KMS-11 (cell line): ENCODE results near the gene ABCA8.

ENCODE experiments used
- H2AFZ ChIP-seq: fragments of 200-600 bp; sonication (generic); 2 replicates; pipeline ENCODE4 v1.6.1; 2016; ENCODE audit warnings: antibody characterized with exemption, mixed run types, low read depth
- H3K27ac ChIP-seq: fragments of 200-600 bp; sonication (generic); 2 replicates; pipeline ENCODE4 v1.6.1; 2016; ENCODE audit warnings: mild to moderate bottlenecking, mixed run types
- H3K27me3 ChIP-seq: fragments of 200-600 bp; sonication (generic); 2 replicates; pipeline ENCODE4 v1.6.1; 2017; ENCODE audit warnings: mild to moderate bottlenecking, low read depth, mixed run types, moderate library complexity; ENCODE audit not compliant: insufficient read depth
- H3K36me3 ChIP-seq: fragments of 200-600 bp; sonication (generic); 2 replicates; pipeline ENCODE4 v1.6.1; 2017; ENCODE audit warnings: mild to moderate bottlenecking, mixed run types; ENCODE audit not compliant: insufficient read depth
- H3K4me1 ChIP-seq: fragments of 200-600 bp; sonication (generic); 2 replicates; pipeline ENCODE4 v1.6.1; 2016; ENCODE audit warnings: mild to moderate bottlenecking, low read depth, mixed run types; ENCODE audit not compliant: poor library complexity, severe bottlenecking
- H3K4me2 ChIP-seq: fragments of 200-600 bp; sonication (generic); 2 replicates; pipeline ENCODE4 v1.7.0; 2016; ENCODE audit warnings: mild to moderate bottlenecking, mixed run types
- H3K4me3 ChIP-seq: fragments of 200-600 bp; sonication (generic); IDR thresholded peaks from 2 replicates; pipeline ENCODE4 v1.6.1; 2017; ENCODE audit warnings: low read depth, low read length, mixed read lengths; ENCODE audit not compliant: insufficient read depth
- H3K79me2 ChIP-seq: fragments of 200-600 bp; sonication (generic); 2 replicates; pipeline ENCODE4 v1.6.1; 2016; ENCODE audit warnings: low read depth, mixed run types; ENCODE audit not compliant: insufficient read depth
- H3K9ac ChIP-seq: fragments of 200-600 bp; sonication (generic); 2 replicates; pipeline ENCODE4 v1.6.1; 2016; ENCODE audit warnings: mild to moderate bottlenecking, mixed run types
- H4K20me1 ChIP-seq: fragments of 200-600 bp; sonication (generic); 2 replicates; pipeline ENCODE4 v1.6.1; 2016; ENCODE audit warnings: mild to moderate bottlenecking, mixed run types; ENCODE audit not compliant: insufficient read depth
- TF ChIP-seq, protein P1 (sequence below): fragments of 200-600 bp; sonication (generic); conservative IDR thresholded peaks from 2 replicates; pipeline ENCODE4 v1.6.1; 2017; ENCODE audit warnings: low read depth, mild to moderate bottlenecking, antibody characterized with exemption, low read length, moderate library complexity, mixed read lengths

ABCA8 gene

DNA sequence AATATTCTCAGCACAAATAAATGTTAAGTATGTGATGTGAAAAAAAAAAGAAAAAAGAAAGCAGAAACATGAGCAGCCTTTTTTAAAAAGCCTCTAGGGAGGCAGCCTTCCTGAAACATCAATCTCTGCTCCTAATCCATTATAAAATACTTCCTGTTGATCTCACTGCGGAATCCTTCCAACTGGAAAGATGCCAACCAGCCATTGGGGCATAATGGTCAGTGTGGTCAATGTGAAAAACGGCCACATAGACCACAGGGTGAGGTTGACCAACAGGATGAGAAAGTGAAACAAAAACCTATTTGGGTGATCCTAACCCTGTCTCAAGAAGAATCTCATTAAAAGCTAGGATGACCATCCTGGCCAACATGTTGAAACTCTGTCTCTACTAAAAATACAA, 26.1 kb upstream of the ABCA8 start:
- no peaks in the 10 kb centered on the region for H3K27me3 ChIP-seq
- no peak overlapping the region for H3K9ac ChIP-seq
- no peak overlapping the region for H3K4me3 ChIP-seq
- TF ChIP-seq, protein P1, sequence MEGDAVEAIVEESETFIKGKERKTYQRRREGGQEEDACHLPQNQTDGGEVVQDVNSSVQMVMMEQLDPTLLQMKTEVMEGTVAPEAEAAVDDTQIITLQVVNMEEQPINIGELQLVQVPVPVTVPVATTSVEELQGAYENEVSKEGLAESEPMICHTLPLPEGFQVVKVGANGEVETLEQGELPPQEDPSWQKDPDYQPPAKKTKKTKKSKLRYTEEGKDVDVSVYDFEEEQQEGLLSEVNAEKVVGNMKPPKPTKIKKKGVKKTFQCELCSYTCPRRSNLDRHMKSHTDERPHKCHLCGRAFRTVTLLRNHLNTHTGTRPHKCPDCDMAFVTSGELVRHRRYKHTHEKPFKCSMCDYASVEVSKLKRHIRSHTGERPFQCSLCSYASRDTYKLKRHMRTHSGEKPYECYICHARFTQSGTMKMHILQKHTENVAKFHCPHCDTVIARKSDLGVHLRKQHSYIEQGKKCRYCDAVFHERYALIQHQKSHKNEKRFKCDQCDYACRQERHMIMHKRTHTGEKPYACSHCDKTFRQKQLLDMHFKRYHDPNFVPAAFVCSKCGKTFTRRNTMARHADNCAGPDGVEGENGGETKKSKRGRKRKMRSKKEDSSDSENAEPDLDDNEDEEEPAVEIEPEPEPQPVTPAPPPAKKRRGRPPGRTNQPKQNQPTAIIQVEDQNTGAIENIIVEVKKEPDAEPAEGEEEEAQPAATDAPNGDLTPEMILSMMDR: no peak
- no peaks in the 10 kb centered on the region for H4K20me1 ChIP-seq
- no peaks in the 10 kb centered on the region for H3K36me3 ChIP-seq
- no peaks in the 10 kb centered on the region for H3K79me2 ChIP-seq
- no peak overlapping the region for H3K27ac ChIP-seq
- peaks cover 6% of the 10 kb centered on the region for H3K4me1 ChIP-seq
- no peak overlapping the region for H3K4me2 ChIP-seq
- no peak overlapping the region for H2AFZ ChIP-seq

- no peak overlapping the region for H3K27ac ChIP-seq
- H3K4me3 ChIP-seq: no peak overlapping the region
- H3K4me2 ChIP-seq: no peak overlapping the region
- TF ChIP-seq, protein P1: no peak
- H3K4me1 ChIP-seq: no peaks in the 10 kb centered on the region
- H4K20me1 ChIP-seq: no peaks in the 10 kb centered on the region
- H3K9ac ChIP-seq: no peak overlapping the region
- no peaks in the 10 kb centered on the region for H3K27me3 ChIP-seq
- no peaks in the 10 kb centered on the region for H3K36me3 ChIP-seq
- no peaks in the 10 kb centered on the region for H3K79me2 ChIP-seq
- no peak overlapping the region for H2AFZ ChIP-seq
These were observed 18.1 kb upstream of the ABCA8 start for GRCh38 chr17:68973098-68973846.

DNA sequence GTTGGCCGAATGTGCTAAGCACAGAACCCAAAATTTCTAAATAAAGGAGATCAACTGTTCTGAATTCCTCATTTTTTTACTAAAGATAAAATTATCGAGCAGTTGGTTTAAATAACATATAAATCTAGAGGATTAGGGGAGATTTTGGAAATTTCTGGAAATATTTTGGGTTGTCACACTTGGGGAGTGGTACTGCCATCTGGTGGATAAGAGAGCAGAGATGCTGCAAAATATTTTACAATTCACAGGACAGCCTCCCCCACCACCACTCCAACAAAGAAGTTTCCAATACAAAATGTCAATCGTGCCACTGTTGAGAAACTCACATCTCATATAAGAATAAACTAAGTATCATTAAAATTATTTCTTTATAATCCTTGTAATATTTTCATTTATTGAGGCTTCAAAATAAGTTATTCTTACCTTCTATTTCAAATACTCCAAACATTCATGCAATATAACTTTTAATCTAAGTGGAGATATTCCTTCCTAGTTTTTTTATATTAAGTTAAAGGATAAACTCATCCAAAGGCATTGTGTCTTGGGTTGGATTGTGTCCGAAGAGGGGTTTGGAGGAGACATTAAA, 17.0 kb upstream of the ABCA8 start:
- H3K4me3 ChIP-seq: no peak overlapping the region
- no peak overlapping the region for H3K4me2 ChIP-seq
- no peaks in the 10 kb centered on the region for H4K20me1 ChIP-seq
- H3K9ac ChIP-seq: no peak overlapping the region
- H3K79me2 ChIP-seq: no peaks in the 10 kb centered on the region
- no peaks in the 10 kb centered on the region for H3K4me1 ChIP-seq
- no peaks in the 10 kb centered on the region for H3K27me3 ChIP-seq
- TF ChIP-seq, protein P1: peak; percentile 76
- H3K36me3 ChIP-seq: no peaks in the 10 kb centered on the region
- no peak overlapping the region for H2AFZ ChIP-seq
- no peak overlapping the region for H3K27ac ChIP-seq

DNA sequence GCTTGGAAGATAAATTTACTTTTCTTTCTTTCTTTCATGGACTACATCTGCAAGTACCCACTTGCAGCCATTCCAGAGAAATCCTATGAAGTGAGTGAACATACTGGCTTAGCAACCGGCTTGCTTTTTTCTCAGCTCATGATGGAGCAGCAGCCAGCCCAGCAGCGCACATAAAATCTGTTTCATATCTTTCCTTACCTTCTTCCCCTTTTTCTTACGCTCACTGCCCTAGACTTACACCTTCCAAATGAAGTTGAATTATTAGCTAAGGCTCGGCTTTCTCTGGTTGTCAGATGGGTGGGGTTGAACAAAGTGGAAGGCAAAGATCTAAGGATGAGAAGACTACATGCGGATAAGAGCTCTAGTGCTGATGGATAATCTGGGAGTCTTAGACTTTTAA, 13.9 kb upstream of the ABCA8 start:
- TF ChIP-seq, protein P1: no peak
- H3K4me1 ChIP-seq: no peaks in the 10 kb centered on the region
- H2AFZ ChIP-seq: no peak overlapping the region

More for the DNA sequence above, 13.9 kb upstream of the ABCA8 start:
- Histone ChIP-seq H3K27ac (no peak overlapping the region), H3K4me3 (no peak overlapping the region), H3K27me3 (no peaks in the 10 kb centered on the region), H3K9ac (no peak overlapping the region), H3K79me2 (no peaks in the 10 kb centered on the region), H4K20me1 (no peaks in the 10 kb centered on the region), H3K36me3 (no peaks in the 10 kb centered on the region), H3K4me2 (no peak overlapping the region)
